T-cell (primary cell): ENCODE results near the gene ALDH3A2. TPM values are rescaled to one million over a fixed set of nuclear protein-coding genes. Genes with fewer than 3 reads are reported as not detected.

Experiments
- ATAC-seq, 4 experiments: fragments of 200-7000 bp in 3 of 4; fragments of 150-1000 bp in 1 of 4; cut with Tn5 transposase; replicated peaks in 1 of 4; 1 replicate in 3 of 4; 2 replicates in 1 of 4; pipeline ENCODE4 v1.10.0; 2021; ENCODE audit warnings: moderate library complexity in 3 of 4, mild to moderate bottlenecking in 2 of 4, moderate number of reproducible peaks in 1 of 4
- CTCF ChIA-PET, 2 donors: fragments of 300-600 bp; sonication (Branson Sonifier 250); formaldehyde crosslinking; loops; one replicate each; lab custom pipeline; 2022; ENCODE audit warnings: antibody characterized with exemption in 2 of 2; lab: Charles Lee
- POLR2A ChIA-PET, 2 donors: fragments of 300-600 bp; sonication (Branson Sonifier 250); formaldehyde crosslinking; loops; one replicate each; lab custom pipeline; 2022; ENCODE audit warnings: antibody characterized with exemption in 2 of 2; lab: Charles Lee
- DNase-seq, 35 experiments: peaks; one replicate each; pipeline versions ENCODE4 v3.0.0 to v3.0.0-alpha.2; 2013 to 2023
- H3K27ac ChIP-seq: one replicate; pipeline ENCODE4 v1.5.1; 2013; ENCODE audit warnings: low read length
- H3K27me3 ChIP-seq, 2 experiments: replicated peaks in 1 of 2; 1 replicate in 1 of 2; 2 replicates in 1 of 2; pipeline versions ENCODE4 v1.6.1 to v1.7.0; 2013; ENCODE audit warnings: low read length in 1 of 2, mixed read lengths in 1 of 2; ENCODE audit not compliant: control insufficient read depth in 2 of 2, insufficient read depth in 2 of 2; ENCODE audit errors: extremely low read depth in 1 of 2
- H3K36me3 ChIP-seq, 2 donors: 1 replicate in 1 of 2; 2 replicates in 1 of 2; pipeline versions ENCODE4 v1.6.1 to v1.7.0; 2013; ENCODE audit warnings: low read length in 1 of 2; ENCODE audit not compliant: control insufficient read depth in 2 of 2, insufficient read depth in 1 of 2; ENCODE audit errors: extremely low read depth in 1 of 2
- H3K4me1 ChIP-seq, 2 experiments: 1 replicate in 1 of 2; 2 replicates in 1 of 2; pipeline versions ENCODE4 v1.6.1 to v1.7.0; 2013; ENCODE audit warnings: low read length in 2 of 2, mixed read lengths in 1 of 2; ENCODE audit not compliant: insufficient read depth in 2 of 2, control insufficient read depth in 1 of 2; ENCODE audit errors: extremely low read depth in 1 of 2
- H3K4me3 ChIP-seq, 2 donors: 1 replicate in 1 of 2; 2 replicates in 1 of 2; pipeline versions ENCODE4 v1.5.1 to v1.7.0; 2013; ENCODE audit warnings: mild to moderate bottlenecking in 2 of 2, low read length in 1 of 2, moderate library complexity in 1 of 2; ENCODE audit not compliant: control insufficient read depth in 1 of 2; ENCODE audit errors: extremely low read depth in 1 of 2
- H3K9me3 ChIP-seq: 2 replicates; pipeline ENCODE4 v1.7.0; 2013
- H3K27ac Mint-ChIP-seq, 2 donors: one replicate each; pipeline ENCODE4 v1.8.0; 2020 to 2021; ENCODE audit warnings: mild to moderate bottlenecking in 2 of 2, mixed read lengths in 2 of 2
- H3K27me3 Mint-ChIP-seq, 2 donors: one replicate each; pipeline ENCODE4 v1.8.0; 2021 to 2022; ENCODE audit warnings: mixed read lengths in 2 of 2
- H3K36me3 Mint-ChIP-seq: one replicate; pipeline ENCODE4 v1.8.0; 2021; ENCODE audit warnings: mixed read lengths
- H3K4me1 Mint-ChIP-seq, 3 donors: one replicate each; pipeline ENCODE4 v1.8.0; 2020 to 2022; ENCODE audit warnings: mixed read lengths in 3 of 3, mild to moderate bottlenecking in 1 of 3
- H3K4me3 Mint-ChIP-seq, 3 donors: one replicate each; pipeline ENCODE4 v1.8.0; 2020 to 2022; ENCODE audit warnings: mild to moderate bottlenecking in 3 of 3, mixed read lengths in 3 of 3, moderate library complexity in 3 of 3
- H3K9me3 Mint-ChIP-seq, 3 donors: one replicate each; pipeline ENCODE4 v1.8.0; 2020 to 2022; ENCODE audit warnings: mixed read lengths in 3 of 3
- WGBS: methylation state at CpG from one replicate; pipeline ENCODE4 v1.1.5; 2013; ENCODE audit warnings: missing lambda C conversion rate; ENCODE audit not compliant: insufficient coverage; 5-methylcytosine and 5-hydroxymethylcytosine counted together
- total RNA-seq, 35 experiments: library from RNA in 6 of 35; stranded (reverse) in 6 of 35; fragments of 120-200 nt in 1 of 35; gene quantifications; one replicate each; pipeline versions ENCODE4 v1.2.1 to v1.2.4 and lab custom pipeline; 2013 to 2026

Gene ALDH3A2
- total RNA-seq, 5 donors from 2014 or later (not counting 1 experiment from before 2014, with no cell fraction given): 21.9 to 38.0 (median 35.7) TPM

GRCh38 chr17:19725486-19725885, 76.9 kb downstream of the ALDH3A2 start:
- Histone ChIP-seq H3K27me3 (peaks cover 0 to 5% of the 10 kb centered on the region in 2 experiments), H3K9me3 (no peaks in the 10 kb centered on the region), H3K4me1 (peaks cover 6 to 18% of the 10 kb centered on the region in 2 experiments), H3K27ac (no peak overlapping the region), H3K36me3 (no peaks in the 10 kb centered on the region), H3K4me3 (no peak overlapping the region)
- no peak for DNase-seq
- Mint-ChIP-seq H3K27me3 (no peaks in the 10 kb centered on the region), H3K36me3 (no peaks in the 10 kb centered on the region), H3K4me3 (peak overlapping the region; percentile 58 to 86 (median 62)), H3K27ac (peak overlapping the region; percentile 83 to 90), H3K4me1 (peaks cover 25 to 28% (median 26%) of the 10 kb centered on the region in 3 donors), H3K9me3 (no peaks in the 10 kb centered on the region)
- 83% methylated on average over 5 of the region's 5 CpGs for WGBS
- no peak for ATAC-seq
- ChIA-PET POLR2A (no interaction called here), CTCF (no interaction called here)

DNA sequence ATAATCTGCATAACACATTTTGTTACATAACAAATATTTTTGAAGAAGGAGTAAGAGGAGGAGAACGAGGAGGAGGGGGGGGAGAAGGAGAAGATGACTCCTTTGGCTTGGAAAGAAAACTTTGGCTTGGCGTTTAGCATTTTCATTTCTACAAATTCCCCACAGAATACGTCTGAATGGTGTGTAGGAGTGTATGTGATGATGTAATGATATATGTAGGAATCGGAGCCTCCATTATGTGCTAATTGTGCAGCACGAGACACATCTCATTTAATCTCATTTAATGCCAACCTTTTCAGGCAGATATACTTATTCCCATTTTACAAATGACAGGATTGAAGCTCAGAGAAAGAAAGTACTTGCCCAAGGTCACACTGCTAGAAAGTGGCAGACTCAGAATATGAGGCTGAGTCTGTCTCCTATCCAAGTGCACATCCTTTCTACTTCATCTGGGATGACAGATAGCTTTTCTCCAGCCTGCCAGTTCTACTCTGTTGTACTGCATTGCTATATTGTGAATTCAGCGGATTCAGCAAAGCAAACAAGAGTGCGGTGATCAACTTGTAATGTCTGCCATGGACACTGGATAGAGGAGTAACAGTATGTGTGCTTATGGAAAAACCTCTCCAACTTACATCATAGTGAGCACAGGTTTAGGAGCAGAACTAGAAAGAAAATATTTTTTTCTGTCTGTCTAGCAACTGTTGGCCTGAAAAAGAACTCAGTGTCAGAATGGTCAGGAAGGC, 78.3 kb downstream of the ALDH3A2 start:
- CTCF ChIA-PET: no interaction called here
- DNase-seq (no peak), ATAC-seq (no peak)
- H3K4me3 Mint-ChIP-seq: no peak overlapping the region
- WGBS: no CpG with 5 or more reads among the region's 7 CpGs
- no peaks in the 10 kb centered on the region for H3K36me3 Mint-ChIP-seq
- Histone ChIP-seq H3K27ac (no peak overlapping the region), H3K4me1 (peaks cover 6 to 18% of the 10 kb centered on the region in 2 experiments), H3K4me3 (no peak overlapping the region), H3K36me3 (no peaks in the 10 kb centered on the region), H3K9me3 (no peaks in the 10 kb centered on the region), H3K27me3 (no peaks in the 10 kb centered on the region)
- no peaks in the 10 kb centered on the region for H3K9me3 Mint-ChIP-seq
- H3K4me1 Mint-ChIP-seq: peaks cover 25 to 28% (median 26%) of the 10 kb centered on the region in 3 donors
- POLR2A ChIA-PET: no interaction called here
- H3K27me3 Mint-ChIP-seq: no peaks in the 10 kb centered on the region
- H3K27ac Mint-ChIP-seq: peak overlapping the region; percentile 16 to 90

Other genes with a start within 250 kb of the ALDH3A2 start
- gene RNF112, start 237.5 kb upstream of the ALDH3A2 start, total RNA-seq: 1 to 10 TPM in 3 of 5 donors, under 1 TPM in 2; 0.40 to 1.8 (median 1.2) TPM
- gene SLC47A1, start 114.9 kb upstream of the ALDH3A2 start, total RNA-seq: under 1 TPM in 4 of 5 donors, not detected in 1; 0.10 to 0.66 (median 0.31) TPM
- not detected for gene SLC47A2, start 67.8 kb downstream of the ALDH3A2 start, total RNA-seq
- gene ALDH3A1, start 99.5 kb downstream of the ALDH3A2 start, total RNA-seq: not detected
- gene ULK2, start 219.2 kb downstream of the ALDH3A2 start, total RNA-seq: 10 to 100 TPM in 3 of 5 donors, 1 to 10 TPM in 2; 9.8 to 18.5 (median 10.5) TPM